ENCODE results near the gene EEF1AKMT3.
"Not testable (repeated sequence)": the region's sequence is repeated elsewhere in the genome, so short reads cannot be mapped to it uniquely, and the experiment has no call there.

Gene EEF1AKMT3

GRCh38 chr12:57795354-57795753, 22.9 kb downstream of the EEF1AKMT3 start:
- DNase-seq = no peak

GRCh38 chr12:57796996-57797395, 24.6 kb downstream of the EEF1AKMT3 start:
- DNase-seq = no peak

GRCh38 chr12:57797933-57798332, 25.5 kb downstream of the EEF1AKMT3 start:
- DNase-seq = no peak

GRCh38 chr12:57800965-57801364, 28.6 kb downstream of the EEF1AKMT3 start:
- DNase-seq = no peak

GRCh38 chr12:57802607-57803006, 30.2 kb downstream of the EEF1AKMT3 start:
- DNase-seq = no peak

- DNase-seq = peak; percentile 8 to 13
These were observed 31.0 kb downstream of the EEF1AKMT3 start for GRCh38 chr12:57803319-57803893.

- no peak for DNase-seq
These were observed 34.3 kb downstream of the EEF1AKMT3 start for GRCh38 chr12:57806677-57807076.

GRCh38 chr12:57807285-57807684, 34.9 kb downstream of the EEF1AKMT3 start:
- DNase-seq = no peak

GRCh38 chr12:57808351-57808750, 35.9 kb downstream of the EEF1AKMT3 start:
- DNase-seq = no peak

- DNase-seq = no peak
These were observed 37.0 kb downstream of the EEF1AKMT3 start for GRCh38 chr12:57809425-57809824.

GRCh38 chr12:57810450-57810849, 38.0 kb downstream of the EEF1AKMT3 start:
- DNase-seq = no peak

- no peak for DNase-seq
These were observed 38.8 kb downstream of the EEF1AKMT3 start for GRCh38 chr12:57811028-57811755.

- no peak for DNase-seq
These were observed 40.9 kb downstream of the EEF1AKMT3 start for GRCh38 chr12:57813111-57813970.

GRCh38 chr12:57813971-57814772, 41.8 kb downstream of the EEF1AKMT3 start:
- DNase-seq = no peak

GRCh38 chr12:57815177-57816000, 43.0 kb downstream of the EEF1AKMT3 start:
- DNase-seq = no peak

GRCh38 chr12:57816001-57816854, 43.8 kb downstream of the EEF1AKMT3 start:
- DNase-seq = no peak

- no peak for DNase-seq
These were observed 44.4 kb downstream of the EEF1AKMT3 start for GRCh38 chr12:57816855-57817151.

- no peak for DNase-seq
These were observed 45.0 kb downstream of the EEF1AKMT3 start for GRCh38 chr12:57817261-57817989.

- DNase-seq = not testable (repeated sequence)
These were observed 45.5 kb downstream of the EEF1AKMT3 start for GRCh38 chr12:57817990-57818331.

- DNase-seq = not testable (repeated sequence)
These were observed 47.7 kb downstream of the EEF1AKMT3 start for GRCh38 chr12:57820119-57820518.

GRCh38 chr12:57821015-57821414, 48.6 kb downstream of the EEF1AKMT3 start:
- not testable (repeated sequence) for DNase-seq
